ENCODE data around the gene AGFG1.

DNA sequence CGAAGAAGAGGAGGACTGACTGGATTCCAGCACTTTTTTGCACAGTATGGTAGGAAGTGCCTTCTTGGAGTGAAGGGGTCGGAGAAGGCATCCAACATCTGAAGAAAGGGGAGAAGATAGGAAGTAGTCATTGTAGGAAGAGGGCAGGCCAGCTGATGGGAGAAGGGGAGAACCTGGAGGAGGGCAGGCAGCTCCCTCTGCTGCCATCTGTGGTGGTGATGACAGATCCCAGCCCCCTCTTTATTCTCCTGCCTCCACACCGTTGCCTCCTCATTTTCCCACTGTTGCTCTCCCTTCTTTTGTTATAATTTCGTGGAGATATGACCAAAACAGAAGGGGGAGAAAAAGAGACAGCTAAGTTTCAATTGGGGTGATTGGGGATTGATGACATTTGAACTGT is 123.8 kb downstream of the AGFG1 start:
- TF ChIP-seq, protein P1, sequence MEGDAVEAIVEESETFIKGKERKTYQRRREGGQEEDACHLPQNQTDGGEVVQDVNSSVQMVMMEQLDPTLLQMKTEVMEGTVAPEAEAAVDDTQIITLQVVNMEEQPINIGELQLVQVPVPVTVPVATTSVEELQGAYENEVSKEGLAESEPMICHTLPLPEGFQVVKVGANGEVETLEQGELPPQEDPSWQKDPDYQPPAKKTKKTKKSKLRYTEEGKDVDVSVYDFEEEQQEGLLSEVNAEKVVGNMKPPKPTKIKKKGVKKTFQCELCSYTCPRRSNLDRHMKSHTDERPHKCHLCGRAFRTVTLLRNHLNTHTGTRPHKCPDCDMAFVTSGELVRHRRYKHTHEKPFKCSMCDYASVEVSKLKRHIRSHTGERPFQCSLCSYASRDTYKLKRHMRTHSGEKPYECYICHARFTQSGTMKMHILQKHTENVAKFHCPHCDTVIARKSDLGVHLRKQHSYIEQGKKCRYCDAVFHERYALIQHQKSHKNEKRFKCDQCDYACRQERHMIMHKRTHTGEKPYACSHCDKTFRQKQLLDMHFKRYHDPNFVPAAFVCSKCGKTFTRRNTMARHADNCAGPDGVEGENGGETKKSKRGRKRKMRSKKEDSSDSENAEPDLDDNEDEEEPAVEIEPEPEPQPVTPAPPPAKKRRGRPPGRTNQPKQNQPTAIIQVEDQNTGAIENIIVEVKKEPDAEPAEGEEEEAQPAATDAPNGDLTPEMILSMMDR (IDR thresholded peaks at IDR 0.05) = no peak
- TF ChIP-seq POLR2A (IDR thresholded peaks at IDR 0.05) = no peak
